Fibroblast of pulmonary artery (primary cell): ENCODE measurements around the gene RNF175.

Source experiments
- DNase-seq: peaks from one replicate; pipeline ENCODE4 v3.0.0-alpha.2; 2010; ENCODE audit warnings: low read depth
- H3K4me3 ChIP-seq: replicated peaks from 2 replicates; pipeline ENCODE4 v1.5.1; 2011; ENCODE audit warnings: low read depth, mild to moderate bottlenecking, control low read depth, low read length, moderate library complexity
- CTCF ChIP-seq: IDR thresholded peaks from 2 replicates; pipeline ENCODE4 v1.5.1; 2011; ENCODE audit warnings: mild to moderate bottlenecking, control low read depth, low read length, inconsistent platforms; ENCODE audit errors: missing control alignments

Gene RNF175

GRCh38 chr4:153759407-153760316, at the start of gene RNF175:
Gene RNF175, minus strand, starts transcription at chr4:153760024. Its CDS starts 162 bp downstream, at chr4:153759862.
- no peak for DNase-seq
- no peak for TF ChIP-seq CTCF
- H3K4me3 ChIP-seq, result peak within 1 kb of the TSS; percentile 22

GRCh38 chr4:153809307-153809706, 49.5 kb upstream of the RNF175 start:
- TF ChIP-seq CTCF, result no peak
- no peak for DNase-seq
- no peak overlapping the region for H3K4me3 ChIP-seq

GRCh38 chr4:153808175-153808574, 48.4 kb upstream of the RNF175 start:
- no peak for DNase-seq
- no peak overlapping the region for H3K4me3 ChIP-seq
- TF ChIP-seq CTCF, result no peak

GRCh38 chr4:153806073-153806472, 46.2 kb upstream of the RNF175 start:
- no peak overlapping the region for H3K4me3 ChIP-seq
- no peak for DNase-seq
- no peak for TF ChIP-seq CTCF

- DNase-seq, result no peak
- no peak overlapping the region for H3K4me3 ChIP-seq
- TF ChIP-seq CTCF, result no peak
Observed at GRCh38 chr4:153804722-153805121, 44.9 kb upstream of the RNF175 start.

GRCh38 chr4:153799694-153800074, 39.9 kb upstream of the RNF175 start:
- TF ChIP-seq CTCF, result no peak
- no peak overlapping the region for H3K4me3 ChIP-seq
- DNase-seq, result no peak
